Measurements from ENCODE around the gene TRIM16.
"Not testable (repeated sequence)": the region's sequence is repeated elsewhere in the genome, so short reads cannot be mapped to it uniquely, and the experiment has no call there.

TRIM16 gene

GRCh38 chr17:15683824-15684478, at the start of gene TRIM16:
Gene TRIM16 (minus strand): TSS chr17:15684311. CDS start chr17:15651609, 32,702 bp downstream.
- DNase-seq (ENCODE audit: low read depth): peak; percentile 30

- DNase-seq (ENCODE audit: low read depth): not testable (repeated sequence)
Observed at GRCh38 chr17:15733174-15733789, 49.2 kb upstream of the TRIM16 start.

GRCh38 chr17:15731900-15732299, 47.8 kb upstream of the TRIM16 start, which contains the start of gene TBC1D26:
Gene TBC1D26 (plus strand): TSS chr17:15732283. CDS start chr17:15735349, 3,066 bp downstream.
- not testable (repeated sequence) for DNase-seq (ENCODE audit: low read depth)

- not testable (repeated sequence) for DNase-seq (ENCODE audit: low read depth)
Observed at GRCh38 chr17:15730535-15730934, 46.4 kb upstream of the TRIM16 start.

GRCh38 chr17:15716601-15717563, 32.8 kb upstream of the TRIM16 start:
- DNase-seq (ENCODE audit: low read depth): not testable (repeated sequence)

- DNase-seq (ENCODE audit: low read depth): not testable (repeated sequence)
Observed at GRCh38 chr17:15708879-15709278, 24.8 kb upstream of the TRIM16 start.

GRCh38 chr17:15704813-15705212, 20.7 kb upstream of the TRIM16 start:
- not testable (repeated sequence) for DNase-seq (ENCODE audit: low read depth)

- not testable (repeated sequence) for DNase-seq (ENCODE audit: low read depth)
Observed at GRCh38 chr17:15704239-15704638, 20.1 kb upstream of the TRIM16 start.

GRCh38 chr17:15699937-15700336, 15.8 kb upstream of the TRIM16 start:
- DNase-seq (ENCODE audit: low read depth): not testable (repeated sequence)

GRCh38 chr17:15699413-15699924, 15.4 kb upstream of the TRIM16 start, which contains the start of gene ZNF286A:
Gene ZNF286A (plus strand): TSS chr17:15699752. CDS start chr17:15700330, 578 bp downstream.
- DNase-seq (ENCODE audit: low read depth): peak; percentile 98

GRCh38 chr17:15698967-15699366, 14.9 kb upstream of the TRIM16 start:
- not testable (repeated sequence) for DNase-seq (ENCODE audit: low read depth)

GRCh38 chr17:15687494-15687893, 3.4 kb upstream of the TRIM16 start:
- not testable (repeated sequence) for DNase-seq (ENCODE audit: low read depth)

GRCh38 chr17:15683135-15683534, 976 bp downstream of the TRIM16 start:
- not testable (repeated sequence) for DNase-seq (ENCODE audit: low read depth)

GRCh38 chr17:15675991-15676390, 8.1 kb downstream of the TRIM16 start:
- DNase-seq (ENCODE audit: low read depth): not testable (repeated sequence)

GRCh38 chr17:15674640-15675039, 9.5 kb downstream of the TRIM16 start:
- DNase-seq (ENCODE audit: low read depth): not testable (repeated sequence)

GRCh38 chr17:15669526-15669925, 14.6 kb downstream of the TRIM16 start:
- not testable (repeated sequence) for DNase-seq (ENCODE audit: low read depth)

GRCh38 chr17:15663691-15664090, 20.4 kb downstream of the TRIM16 start:
- no peak for DNase-seq (ENCODE audit: low read depth)

GRCh38 chr17:15663176-15663575, 20.9 kb downstream of the TRIM16 start:
- DNase-seq (ENCODE audit: low read depth): no peak

- DNase-seq (ENCODE audit: low read depth): no peak
Observed at GRCh38 chr17:15662681-15663080, 21.4 kb downstream of the TRIM16 start.

GRCh38 chr17:15660077-15660476, 24.0 kb downstream of the TRIM16 start:
- no peak for DNase-seq (ENCODE audit: low read depth)

GRCh38 chr17:15659663-15660062, 24.4 kb downstream of the TRIM16 start:
- DNase-seq (ENCODE audit: low read depth): no peak

GRCh38 chr17:15659236-15659635, 24.9 kb downstream of the TRIM16 start:
- DNase-seq (ENCODE audit: low read depth): no peak
